Activated T-cell treated with anti-CD3 and anti-CD28 coated beads, Interleukin-2, amount 50 U/mL, for 24 hours (primary cell): ENCODE results near the gene TMEM200A.

Source experiments
- DNase-seq: peaks from one replicate; pipeline ENCODE4 v3.0.0-alpha.2; 2020
- H3K27ac Mint-ChIP-seq: 2 replicates; pipeline ENCODE4 v1.8.0; 2020; ENCODE audit warnings: mild to moderate bottlenecking, mixed read lengths
- H3K27me3 Mint-ChIP-seq: 2 replicates; pipeline ENCODE4 v1.8.0; 2020; ENCODE audit warnings: mixed read lengths
- H3K36me3 Mint-ChIP-seq: 2 replicates; pipeline ENCODE4 v1.8.0; 2020; ENCODE audit warnings: low read depth, mixed read lengths
- H3K4me1 Mint-ChIP-seq: 2 replicates; pipeline ENCODE4 v1.8.0; 2020; ENCODE audit warnings: low read depth, mixed read lengths
- H3K4me3 Mint-ChIP-seq: 2 replicates; pipeline ENCODE4 v1.8.0; 2020; ENCODE audit warnings: mild to moderate bottlenecking, moderate library complexity, mixed read lengths
- H3K9me3 Mint-ChIP-seq: 2 replicates; pipeline ENCODE4 v1.8.0; 2020; ENCODE audit warnings: mixed read lengths

The TMEM200A gene

DNA sequence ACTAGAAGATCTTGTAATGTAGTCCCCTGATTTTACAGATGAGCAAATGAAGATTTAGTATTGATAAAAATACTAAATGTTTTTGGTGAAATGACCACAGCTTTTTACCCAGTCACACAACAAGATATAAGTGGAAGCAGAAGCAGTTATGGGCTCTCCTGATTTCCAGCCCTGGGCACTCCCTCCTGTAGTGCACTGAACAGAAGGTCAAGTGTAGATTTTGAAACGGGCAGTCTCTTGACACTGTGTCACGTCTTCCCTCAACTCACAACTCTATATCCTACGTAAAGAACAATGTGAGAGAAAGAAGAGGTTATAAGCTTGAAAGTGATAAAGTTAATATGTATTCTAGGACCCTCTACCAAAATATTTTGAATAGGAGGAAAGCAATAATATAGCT, 23.3 kb downstream of the TMEM200A start:
- Mint-ChIP-seq H3K27ac (no peak overlapping the region), H3K27me3 (no peaks in the 10 kb centered on the region), H3K4me1 (no peaks in the 10 kb centered on the region), H3K36me3 (no peaks in the 10 kb centered on the region), H3K9me3 (no peaks in the 10 kb centered on the region), H3K4me3 (no peak overlapping the region)
- no peak for DNase-seq

DNA sequence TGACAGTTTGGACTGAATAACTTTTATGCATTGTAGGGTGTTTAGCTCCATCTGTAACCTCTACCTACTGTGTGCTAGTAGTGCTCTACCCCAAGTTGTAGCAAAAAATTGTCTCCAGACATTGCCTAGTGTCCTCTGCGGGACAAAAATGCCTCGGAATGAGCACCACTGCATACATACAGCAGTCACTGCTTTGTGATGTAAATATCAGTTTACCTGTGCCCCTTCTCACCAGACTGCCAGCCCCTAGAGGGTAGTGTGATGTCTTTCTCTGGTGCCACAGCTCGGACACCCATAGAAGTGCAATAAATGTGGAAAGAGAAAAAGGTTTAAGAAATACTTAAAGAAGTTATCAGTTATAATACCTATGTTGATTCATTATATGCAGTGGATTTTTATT, 25.1 kb downstream of the TMEM200A start:
- Mint-ChIP-seq H3K4me1 (peaks cover 2% of the 10 kb centered on the region), H3K9me3 (no peaks in the 10 kb centered on the region), H3K4me3 (no peak overlapping the region), H3K36me3 (no peaks in the 10 kb centered on the region), H3K27ac (no peak overlapping the region), H3K27me3 (no peaks in the 10 kb centered on the region)
- DNase-seq: no peak

DNA sequence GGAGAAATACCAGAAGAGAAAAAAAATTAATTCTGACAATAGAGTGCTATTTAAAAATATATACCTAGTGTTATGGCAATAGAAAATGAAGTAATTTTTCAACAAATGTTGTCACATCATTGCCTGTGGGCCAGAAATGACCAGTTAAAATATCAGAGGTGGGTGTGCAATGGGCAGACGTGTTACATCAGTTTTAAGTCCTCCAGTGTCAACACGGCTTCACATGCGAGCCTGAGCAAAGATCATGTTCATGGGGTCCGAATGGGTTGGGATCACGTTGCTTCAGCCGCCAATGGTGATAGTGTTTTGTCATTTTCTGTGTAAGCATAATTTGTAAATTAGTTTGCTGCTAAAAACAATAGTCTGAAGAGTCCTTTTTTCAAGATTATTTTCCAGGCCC, 27.5 kb downstream of the TMEM200A start:
- Mint-ChIP-seq H3K27ac (no peak overlapping the region), H3K9me3 (no peaks in the 10 kb centered on the region), H3K4me3 (no peak overlapping the region), H3K27me3 (no peaks in the 10 kb centered on the region), H3K4me1 (peaks cover 11% of the 10 kb centered on the region), H3K36me3 (no peaks in the 10 kb centered on the region)
- DNase-seq: no peak

DNA sequence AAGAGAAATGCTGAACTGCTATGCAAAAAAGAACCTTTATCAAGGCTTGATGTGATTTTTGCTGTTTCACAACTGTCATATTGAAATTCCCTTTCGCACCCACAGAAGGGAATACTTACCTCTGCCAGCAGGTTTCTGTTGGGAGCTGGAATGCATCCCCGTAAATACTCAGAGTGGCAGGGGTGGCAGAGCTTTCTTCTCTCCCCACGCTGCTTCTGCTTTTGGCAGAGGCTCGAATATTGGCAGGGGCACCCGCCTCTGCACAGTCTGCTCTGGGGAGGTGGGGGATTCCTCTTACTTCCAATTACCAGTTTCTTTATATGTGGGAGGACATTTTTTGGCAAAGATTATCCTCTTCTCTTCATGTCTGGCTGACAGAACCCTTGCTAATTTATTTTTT, 28.4 kb downstream of the TMEM200A start:
- Mint-ChIP-seq H3K36me3 (no peaks in the 10 kb centered on the region), H3K9me3 (no peaks in the 10 kb centered on the region), H3K4me3 (no peak overlapping the region), H3K27me3 (no peaks in the 10 kb centered on the region), H3K27ac (no peak overlapping the region), H3K4me1 (peaks cover 12% of the 10 kb centered on the region)
- DNase-seq: no peak

DNA sequence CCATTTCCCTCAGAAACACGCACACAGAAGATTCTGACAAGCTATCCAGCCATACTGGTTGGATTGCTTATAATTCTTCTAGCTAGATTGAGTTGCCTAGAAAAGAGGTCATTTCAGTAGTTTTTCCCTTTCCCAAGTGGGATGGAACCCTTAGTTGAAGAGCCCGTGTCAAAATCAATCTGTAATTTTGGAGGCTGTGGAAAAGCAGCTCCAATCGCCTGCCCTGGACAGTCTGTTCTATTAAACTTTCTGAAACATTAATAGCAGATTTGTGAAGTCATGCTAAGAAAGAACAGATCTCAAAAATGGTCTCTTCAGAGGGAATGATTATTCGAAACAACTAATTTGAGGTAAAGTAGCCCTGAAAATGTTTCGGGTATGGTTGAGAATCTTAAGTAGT, 29.3 kb downstream of the TMEM200A start:
- Mint-ChIP-seq H3K36me3 (no peaks in the 10 kb centered on the region), H3K9me3 (peaks cover 2% of the 10 kb centered on the region), H3K27ac (no peak overlapping the region), H3K27me3 (no peaks in the 10 kb centered on the region), H3K4me3 (no peak overlapping the region), H3K4me1 (peaks cover 12% of the 10 kb centered on the region)
- no peak for DNase-seq

DNA sequence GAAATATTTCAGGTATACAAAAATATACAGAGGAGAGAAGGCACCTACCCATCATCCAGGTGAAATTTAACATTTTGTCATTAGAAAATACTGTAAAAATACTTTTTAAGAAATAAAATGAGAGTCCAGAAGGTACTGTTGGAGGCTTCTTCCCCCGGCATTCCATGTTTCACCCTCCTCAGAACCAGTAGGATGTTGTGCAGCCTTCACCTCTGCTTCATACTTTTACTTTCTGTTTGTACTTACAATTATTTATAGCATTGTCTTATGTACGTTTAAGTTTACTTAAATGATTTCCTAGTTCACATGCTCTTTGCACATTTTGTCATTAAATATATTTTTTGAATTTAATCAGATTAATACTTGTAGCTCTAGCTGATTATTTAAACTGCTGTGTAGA, 30.9 kb downstream of the TMEM200A start:
- peaks cover 17% of the 10 kb centered on the region for H3K4me1 Mint-ChIP-seq
- H3K36me3 Mint-ChIP-seq: no peaks in the 10 kb centered on the region
- peaks cover 2% of the 10 kb centered on the region for H3K9me3 Mint-ChIP-seq
- no peaks in the 10 kb centered on the region for H3K27me3 Mint-ChIP-seq
- DNase-seq: no peak
- H3K27ac Mint-ChIP-seq: no peak overlapping the region
- peak overlapping the region; percentile 48 for H3K4me3 Mint-ChIP-seq

DNA sequence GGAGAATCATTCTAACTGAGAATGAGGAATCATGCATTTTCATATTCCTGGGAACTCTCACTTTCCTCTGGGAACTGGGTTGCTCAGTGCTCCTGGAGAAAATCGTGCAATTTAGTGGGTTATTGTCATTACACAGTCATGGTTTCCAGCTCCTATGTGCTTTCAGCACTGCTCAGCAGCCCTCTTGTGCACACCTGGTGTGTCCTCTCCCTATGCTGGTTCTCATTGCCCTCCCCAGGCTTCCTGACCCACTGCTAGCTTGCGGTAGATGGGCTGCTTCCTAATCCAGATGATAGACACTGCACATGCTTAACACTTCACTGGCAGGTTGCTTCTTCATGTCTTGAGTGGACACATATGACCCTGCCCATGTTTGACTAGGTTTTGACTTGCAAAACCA, 39.7 kb downstream of the TMEM200A start:
- H3K27ac Mint-ChIP-seq: no peak overlapping the region
- peaks cover 24% of the 10 kb centered on the region for H3K4me1 Mint-ChIP-seq

DNA sequence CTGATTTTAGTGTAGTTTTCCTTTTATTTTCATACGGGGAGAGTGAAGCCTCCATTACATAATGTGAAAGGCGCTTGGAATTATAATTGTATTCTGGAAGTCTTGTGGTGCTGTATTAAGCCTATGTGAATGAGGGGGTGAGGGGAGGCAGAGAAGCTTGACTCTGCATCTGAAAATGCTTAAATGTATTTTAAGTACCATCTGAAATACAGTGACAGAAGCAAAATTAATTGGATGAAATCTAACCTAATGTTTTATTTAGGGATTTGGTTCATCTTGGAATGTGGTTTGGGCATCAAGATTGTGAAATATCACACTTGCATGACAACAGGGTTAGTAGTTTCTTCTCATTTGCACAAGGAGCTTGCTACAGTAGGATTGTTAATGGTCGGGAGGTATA, 41.2 kb downstream of the TMEM200A start:
- no peaks in the 10 kb centered on the region for H3K9me3 Mint-ChIP-seq
- H3K27me3 Mint-ChIP-seq: no peaks in the 10 kb centered on the region
- no peaks in the 10 kb centered on the region for H3K36me3 Mint-ChIP-seq
- peaks cover 17% of the 10 kb centered on the region for H3K4me1 Mint-ChIP-seq
- no peak overlapping the region for H3K4me3 Mint-ChIP-seq
- no peak for DNase-seq
- no peak overlapping the region for H3K27ac Mint-ChIP-seq

More for the DNA sequence above, 39.7 kb downstream of the TMEM200A start:
- no peak overlapping the region for H3K4me3 Mint-ChIP-seq
- H3K27me3 Mint-ChIP-seq: no peaks in the 10 kb centered on the region
- no peak for DNase-seq
- H3K36me3 Mint-ChIP-seq: no peaks in the 10 kb centered on the region
- H3K9me3 Mint-ChIP-seq: no peaks in the 10 kb centered on the region

DNA sequence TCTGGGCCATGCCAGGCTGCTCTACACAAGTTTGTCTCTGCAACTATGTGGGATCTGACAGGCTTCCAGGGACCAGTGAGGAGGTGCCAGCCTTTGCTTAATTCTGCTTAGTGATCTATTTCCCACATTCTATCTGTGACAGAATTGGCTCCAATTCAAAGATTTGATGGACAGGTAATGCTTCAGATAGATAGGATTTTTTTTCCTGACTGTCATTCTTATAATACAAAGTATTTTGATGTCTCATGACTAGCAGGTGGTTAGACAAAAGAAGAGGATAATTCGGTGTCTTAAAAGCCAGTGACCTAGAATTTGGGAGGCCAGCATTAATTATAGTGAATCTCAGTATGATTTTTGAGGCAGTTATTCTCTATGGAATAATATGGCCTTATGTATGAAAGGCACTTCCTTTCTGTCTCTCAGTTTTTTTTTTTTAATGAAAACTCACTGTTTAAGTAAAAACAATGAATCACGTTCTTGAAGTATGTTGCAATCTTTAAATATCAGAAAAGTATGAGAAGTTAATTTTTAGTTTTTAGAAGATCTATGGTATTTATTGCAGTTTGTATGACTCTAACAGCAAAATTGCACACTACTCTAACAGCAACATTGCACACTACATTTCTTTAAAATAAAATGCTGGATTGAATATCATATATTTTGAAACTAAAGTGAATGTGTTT, 43.7 kb downstream of the TMEM200A start:
- no peak for DNase-seq
- H3K27ac Mint-ChIP-seq: no peak overlapping the region
- H3K36me3 Mint-ChIP-seq: no peaks in the 10 kb centered on the region
- peaks cover 13% of the 10 kb centered on the region for H3K4me1 Mint-ChIP-seq
- H3K27me3 Mint-ChIP-seq: peaks cover 3% of the 10 kb centered on the region
- no peak overlapping the region for H3K4me3 Mint-ChIP-seq
- H3K9me3 Mint-ChIP-seq: peaks cover 2% of the 10 kb centered on the region

DNA sequence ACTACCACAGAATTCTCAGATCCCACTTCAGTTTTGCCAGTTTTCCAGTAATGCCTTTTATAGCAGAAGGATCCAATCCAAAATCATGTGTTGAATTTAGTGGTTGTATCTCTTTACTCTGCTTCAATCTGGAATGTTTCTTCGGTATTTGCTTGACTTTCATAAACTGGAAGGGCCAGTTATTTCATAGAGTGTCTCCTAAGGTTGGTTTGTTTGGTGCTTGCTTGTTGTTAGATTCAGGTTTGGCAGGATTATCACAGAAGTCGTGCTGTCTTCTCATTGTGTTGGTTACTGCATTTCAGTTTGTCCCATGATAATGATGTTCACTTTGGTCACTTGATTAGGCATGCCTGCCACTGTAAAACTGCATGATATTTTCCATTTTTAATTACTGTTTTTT, 45.7 kb downstream of the TMEM200A start:
- Mint-ChIP-seq H3K36me3 (no peaks in the 10 kb centered on the region), H3K4me1 (peaks cover 7% of the 10 kb centered on the region), H3K27ac (no peak overlapping the region), H3K27me3 (peaks cover 3% of the 10 kb centered on the region), H3K4me3 (no peak overlapping the region), H3K9me3 (peaks cover 2% of the 10 kb centered on the region)
- no peak for DNase-seq

DNA sequence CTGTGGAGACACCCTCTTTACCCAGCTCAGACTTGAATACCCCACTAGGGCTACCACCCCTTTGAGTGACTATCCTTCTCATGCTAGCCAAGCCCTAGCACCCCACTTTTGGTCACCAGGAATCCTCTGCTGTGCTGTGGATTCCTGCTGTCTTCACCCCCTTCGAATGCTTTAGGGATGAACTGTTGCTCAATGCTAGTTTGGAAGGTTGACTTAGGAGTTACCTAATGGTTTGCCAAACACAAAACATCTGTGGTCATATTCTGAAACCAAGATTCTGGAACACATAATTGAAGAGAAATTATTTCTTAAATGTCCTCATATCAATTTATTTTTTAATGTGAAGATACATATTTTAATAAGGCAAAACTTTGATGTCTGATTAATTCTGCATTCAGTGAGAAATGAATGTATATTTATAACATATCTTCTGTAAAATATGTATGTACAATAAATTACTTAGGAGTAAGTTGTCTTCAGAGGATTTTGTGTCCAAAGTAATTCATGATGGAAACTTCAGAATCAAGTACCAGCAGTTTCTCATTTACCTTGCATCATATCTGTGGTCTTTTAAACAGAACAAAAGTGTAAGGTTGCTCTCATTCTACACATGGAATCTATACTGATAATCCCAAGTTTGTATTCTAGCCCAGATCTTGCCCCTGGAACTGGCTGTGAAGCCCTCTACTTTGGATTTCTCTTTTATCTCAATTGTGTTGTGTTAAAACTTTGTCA, 46.9 kb downstream of the TMEM200A start:
- no peak overlapping the region for H3K4me3 Mint-ChIP-seq
- no peak overlapping the region for H3K27ac Mint-ChIP-seq
- peaks cover 2% of the 10 kb centered on the region for H3K4me1 Mint-ChIP-seq
- no peak for DNase-seq
- H3K9me3 Mint-ChIP-seq: peaks cover 2% of the 10 kb centered on the region
- peaks cover 3% of the 10 kb centered on the region for H3K27me3 Mint-ChIP-seq
- H3K36me3 Mint-ChIP-seq: no peaks in the 10 kb centered on the region

DNA sequence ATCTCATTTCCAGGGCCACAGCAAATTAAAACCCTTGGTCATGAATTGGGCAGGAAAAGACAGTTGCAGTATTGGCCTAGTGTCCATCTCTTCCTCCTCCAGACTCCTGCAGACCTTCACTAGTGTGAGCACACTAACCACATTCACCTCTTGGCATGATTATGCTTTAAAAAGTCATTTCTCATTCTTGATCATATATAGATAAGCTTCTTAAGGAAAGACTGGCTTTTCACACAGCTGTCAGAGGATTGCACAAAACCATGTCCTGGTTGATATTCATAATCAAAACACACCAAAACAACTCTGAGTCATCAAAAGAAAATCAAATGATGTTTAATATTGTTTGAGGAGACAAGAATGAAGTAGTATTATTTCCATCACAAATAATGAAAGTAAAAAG, 52.1 kb downstream of the TMEM200A start:
- DNase-seq: no peak
- H3K36me3 Mint-ChIP-seq: no peaks in the 10 kb centered on the region
- no peak overlapping the region for H3K4me3 Mint-ChIP-seq
- H3K9me3 Mint-ChIP-seq: no peaks in the 10 kb centered on the region
- peaks cover 3% of the 10 kb centered on the region for H3K27me3 Mint-ChIP-seq
- peaks cover 4% of the 10 kb centered on the region for H3K4me1 Mint-ChIP-seq
- no peak overlapping the region for H3K27ac Mint-ChIP-seq

DNA sequence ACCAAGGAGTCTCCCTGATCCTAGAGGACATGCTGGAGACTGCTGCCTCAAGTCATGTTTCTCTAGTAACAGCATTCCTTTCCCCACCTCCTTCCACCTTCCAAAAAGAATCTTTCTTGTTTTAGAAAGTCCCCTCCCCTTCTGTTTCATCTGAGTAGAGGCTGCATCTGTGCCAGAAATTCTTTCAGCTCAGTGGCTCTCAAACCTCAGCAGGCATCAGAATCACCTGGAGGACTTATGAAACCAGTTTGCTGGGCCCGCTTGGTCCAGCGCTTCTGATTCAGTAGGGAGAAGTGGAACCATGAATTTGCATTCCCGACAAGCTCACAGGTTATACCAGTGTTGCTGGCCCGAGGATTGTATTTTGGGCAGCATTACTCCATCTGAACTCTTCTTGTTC, 55.1 kb downstream of the TMEM200A start:
- Mint-ChIP-seq H3K36me3 (no peaks in the 10 kb centered on the region), H3K9me3 (no peaks in the 10 kb centered on the region), H3K4me3 (no peak overlapping the region), H3K4me1 (peaks cover 4% of the 10 kb centered on the region), H3K27ac (no peak overlapping the region), H3K27me3 (no peaks in the 10 kb centered on the region)
- DNase-seq: no peak

DNA sequence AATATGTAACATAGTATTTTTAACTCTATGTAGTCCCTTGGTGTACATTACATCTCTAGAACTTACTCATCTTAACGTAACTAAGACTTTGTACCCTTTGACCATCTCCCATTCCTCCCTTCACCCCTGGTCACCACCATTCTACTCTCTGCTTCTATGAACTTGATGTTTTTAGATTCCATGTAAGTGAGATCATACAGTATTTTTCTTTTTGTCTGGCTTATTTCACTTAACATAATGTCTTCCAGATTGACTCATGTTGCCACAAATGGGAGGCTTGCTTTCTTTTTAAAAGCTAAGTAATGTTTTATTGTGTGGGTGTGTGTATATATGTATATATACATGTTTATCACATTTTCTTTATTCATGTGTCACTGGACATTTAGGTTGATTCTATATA, 55.8 kb downstream of the TMEM200A start:
- H3K36me3 Mint-ChIP-seq: no peaks in the 10 kb centered on the region

DNA sequence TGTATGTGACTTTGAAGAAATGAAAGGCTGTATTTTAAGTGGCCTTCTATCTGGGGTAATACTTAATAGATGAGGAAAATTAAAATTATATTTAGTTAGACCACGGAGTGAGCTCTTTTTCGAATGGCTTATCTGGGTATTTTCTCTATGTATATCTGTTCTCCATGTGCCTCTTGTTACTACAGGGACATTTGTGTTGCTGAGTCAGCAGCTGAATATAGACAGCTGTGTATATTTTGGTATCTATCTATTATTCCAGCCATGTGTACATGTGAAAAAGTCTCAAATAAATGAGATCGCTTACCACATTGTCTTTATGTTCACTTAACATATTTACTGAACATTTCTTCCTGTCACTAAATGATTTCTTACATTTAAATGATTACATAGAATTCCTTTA, 57.2 kb downstream of the TMEM200A start:
- DNase-seq: no peak
- Mint-ChIP-seq H3K4me1 (peaks cover under 1% of the 10 kb centered on the region), H3K4me3 (no peak overlapping the region), H3K27ac (no peak overlapping the region), H3K9me3 (no peaks in the 10 kb centered on the region), H3K27me3 (no peaks in the 10 kb centered on the region), H3K36me3 (no peaks in the 10 kb centered on the region)

More for the DNA sequence above, 55.8 kb downstream of the TMEM200A start:
- H3K27me3 Mint-ChIP-seq: no peaks in the 10 kb centered on the region
- no peaks in the 10 kb centered on the region for H3K9me3 Mint-ChIP-seq
- no peak overlapping the region for H3K27ac Mint-ChIP-seq
- no peak for DNase-seq
- no peak overlapping the region for H3K4me3 Mint-ChIP-seq
- peaks cover 4% of the 10 kb centered on the region for H3K4me1 Mint-ChIP-seq
